GM12878 (cell line): Measurements from ENCODE around the gene NET1. TPM values are rescaled to one million over a fixed set of nuclear protein-coding genes. Genes with fewer than 3 reads are reported as not detected.

Experiments used
- ATF2 ChIP-seq: IDR thresholded peaks from 2 replicates; pipeline ENCODE4 v1.6.1; 2012; ENCODE audit warnings: low read length, inconsistent platforms
- BCL11A ChIP-seq: IDR thresholded peaks from 2 replicates; pipeline ENCODE4 v1.6.1; 2011; ENCODE audit warnings: low read depth, low read length
- BHLHE40 ChIP-seq, 2 experiments: fragments of 450-650 bp in 1 of 2; IDR thresholded peaks; 2 replicates each; pipeline ENCODE4 v1.6.1; 2011 to 2017; ENCODE audit warnings: low read depth in 2 of 2, borderline replicate concordance in 1 of 2, improper control_type of control experiment in 1 of 2, low read length in 1 of 2, mild to moderate bottlenecking in 1 of 2
- BMI1 ChIP-seq: fragments of 450-650 bp; IDR thresholded peaks from 2 replicates; pipeline ENCODE4 v1.6.1; 2016; ENCODE audit warnings: mild to moderate bottlenecking, moderate library complexity, borderline replicate concordance
- CBX3 ChIP-seq: fragments of 200-600 bp; sonication (generic); IDR thresholded peaks from 2 replicates; pipeline ENCODE4 v1.6.1; 2016; ENCODE audit warnings: low read depth, borderline replicate concordance
- CTCF ChIP-seq, 3 experiments: IDR thresholded peaks in 2 of 3; conservative IDR thresholded peaks in 1 of 3; 2 replicates each; pipeline ENCODE4 v1.5.1; 2011; ENCODE audit warnings: low read depth in 3 of 3, low read length in 3 of 3, mild to moderate bottlenecking in 3 of 3, control low read depth in 2 of 3, moderate library complexity in 2 of 3, inconsistent platforms in 1 of 3, mixed read lengths in 1 of 3; ENCODE audit not compliant: control insufficient read depth in 2 of 3, insufficient read depth in 1 of 3; ENCODE audit errors: extremely low read depth in 1 of 3
- ETV6 ChIP-seq, 2 experiments: fragments of 450-650 bp in 1 of 2; IDR thresholded peaks in 1 of 2; conservative IDR thresholded peaks in 1 of 2; 2 replicates each; pipeline ENCODE4 v1.6.1; 2014; ENCODE audit warnings: antibody characterized with exemption in 1 of 2, borderline replicate concordance in 1 of 2, low read depth in 1 of 2, mild to moderate bottlenecking in 1 of 2, moderate library complexity in 1 of 2
- FOS ChIP-seq: IDR thresholded peaks from 3 replicates; pipeline ENCODE4 v1.6.1; 2011; ENCODE audit warnings: borderline replicate concordance; ENCODE audit not compliant: insufficient read length; ENCODE audit errors: extremely low read depth
- HCFC1 ChIP-seq: fragments of 150-350 bp; IDR thresholded peaks from 2 replicates; pipeline ENCODE4 v1.6.1; 2014; ENCODE audit warnings: low read length
- HDAC2 ChIP-seq: fragments of 200-600 bp; sonication (generic); IDR thresholded peaks from 2 replicates; pipeline ENCODE4 v1.6.1; 2017
- HDAC6 ChIP-seq: fragments of 200-600 bp; sonication (generic); IDR thresholded peaks from one replicate; pipeline ENCODE4 v1.8.0; 2017; ENCODE audit warnings: antibody characterized with exemption; ENCODE audit not compliant: unreplicated experiment
- IKZF1 ChIP-seq: fragments of 450-650 bp; conservative IDR thresholded peaks from 2 replicates; pipeline ENCODE4 v1.6.1; 2017; ENCODE audit warnings: antibody characterized with exemption, mild to moderate bottlenecking
- LARP7 ChIP-seq: fragments of 450-650 bp; IDR thresholded peaks from 2 replicates; pipeline ENCODE4 v1.6.1; 2017; ENCODE audit warnings: mild to moderate bottlenecking
- MYB ChIP-seq: fragments of 150-350 bp; IDR thresholded peaks from 2 replicates; pipeline ENCODE4 v1.6.1; 2014; ENCODE audit warnings: mild to moderate bottlenecking, low read depth, low read length, borderline replicate concordance
- NFXL1 ChIP-seq: fragments of 450-650 bp; IDR thresholded peaks from 2 replicates; pipeline ENCODE4 v1.6.1; 2017; ENCODE audit warnings: antibody characterized with exemption, mild to moderate bottlenecking, borderline replicate concordance
- NFYB ChIP-seq: IDR thresholded peaks from 2 replicates; pipeline ENCODE4 v1.6.1; 2011; ENCODE audit warnings: low read depth, mild to moderate bottlenecking, low read length, improper control_type of control experiment, moderate library complexity; ENCODE audit not compliant: insufficient read depth
- NR2F1 ChIP-seq: fragments of 450-650 bp; conservative IDR thresholded peaks from 2 replicates; pipeline ENCODE4 v1.6.1; 2017; ENCODE audit warnings: mild to moderate bottlenecking
- RFX5 ChIP-seq: IDR thresholded peaks from 2 replicates; pipeline ENCODE4 v1.6.1; 2011; ENCODE audit warnings: low read depth, low read length, improper control_type of control experiment
- SIN3A ChIP-seq: IDR thresholded peaks from 2 replicates; pipeline ENCODE4 v1.6.1; 2012; ENCODE audit warnings: low read depth, low read length, improper control_type of control experiment
- SMARCA5 ChIP-seq: fragments of 450-650 bp; IDR thresholded peaks from 2 replicates; pipeline ENCODE4 v1.6.1; 2017; ENCODE audit warnings: mild to moderate bottlenecking
- STAT3 ChIP-seq: IDR thresholded peaks from 2 replicates; pipeline ENCODE4 v1.6.1; 2011; ENCODE audit warnings: low read depth, low read length, improper control_type of control experiment
- TAF1 ChIP-seq: IDR thresholded peaks from 2 replicates; pipeline ENCODE4 v1.6.1; 2011; ENCODE audit warnings: mild to moderate bottlenecking, low read depth, low read length, borderline replicate concordance
- WRNIP1 ChIP-seq: IDR thresholded peaks from 2 replicates; pipeline ENCODE4 v1.6.1; 2011; ENCODE audit warnings: low read depth, low read length, improper control_type of control experiment, borderline replicate concordance
- ZBTB11 ChIP-seq: fragments of 450-650 bp; formaldehyde crosslinking; IDR thresholded peaks from 2 replicates; pipeline ENCODE4 v1.5.0; 2022; ENCODE audit warnings: mild to moderate bottlenecking, missing genetic modification characterization
- ZNF207 ChIP-seq: fragments of 450-650 bp; IDR thresholded peaks from 2 replicates; pipeline ENCODE4 v1.6.1; 2014; ENCODE audit warnings: antibody characterized with exemption, mild to moderate bottlenecking, borderline replicate concordance
- ZNF24 ChIP-seq: fragments of 450-650 bp; IDR thresholded peaks from 2 replicates; pipeline ENCODE4 v1.6.1; 2017; ENCODE audit warnings: antibody characterized with exemption, mild to moderate bottlenecking
- ZNF622 ChIP-seq: fragments of 450-650 bp; IDR thresholded peaks from 2 replicates; pipeline ENCODE4 v1.6.1; 2017; ENCODE audit warnings: mild to moderate bottlenecking, inconsistent platforms
- polyA plus RNA-seq, 11 experiments: library from polyadenylated mRNA; depleted of rRNA in 4 of 11; unstranded in 6 of 11; stranded (reverse) in 5 of 11; fragments of >200 nt; fragmentation: Nextera tagmentation in 4 of 11; fragmentation: Illumina TruSeq in 1 of 11; extraction: Ambion mirVana in 4 of 11; extraction: Trizol in 1 of 11; gene quantifications; 1 replicate in 1 of 11; 2 replicates in 10 of 11; pipeline versions ENCODE4 v1.2.1 to v1.2.3, GENCODE V29; 2011 to 2016; ENCODE audit warnings: inconsistent platforms in 2 of 11, missing spikeins in 2 of 11, low read depth in 1 of 11
- total RNA-seq, 4 experiments: library from RNA; depleted of rRNA in 3 of 4; stranded (reverse); fragments of >200 nt in 3 of 4; fragmentation: Illumina TruSeq in 1 of 4; extraction: Trizol in 1 of 4; gene quantifications; 2 replicates each; pipeline versions ENCODE4 v1.2.1 to v1.2.3, GENCODE V29; 2013 to 2021

The NET1 gene
- total and polyA plus RNA-seq, 10 of the 15 experiments (the other 5 are each of a cell fraction or from before 2014, with no cell fraction given), result 6.5 to 22.7 (median 18.4) TPM

GRCh38 chr10:5443429-5443828 lies 31.1 kb downstream of the NET1 start (continued):
- TF ChIP-seq ZBTB11 (CRISPR knock-in tag) (no peak), TAF1 (no peak), MYB (no peak), ETV6 (conservative IDR thresholded peaks at IDR 0.05 in 1 of 2, IDR thresholded peaks at IDR 0.05 in 1 of 2; ENCODE audit: borderline replicate concordance in 1 of 2, low read depth in 1 of 2) (peak in 1 of 2 experiments; percentile 38; a peak in 1 of 4 replicates), CBX3 (no peak), BCL11A (peak; percentile 67; the same call in 1 of the 2 replicates), CTCF (IDR thresholded peaks at IDR 0.05 in 2 of 3, conservative IDR thresholded peaks at IDR 0.05 in 1 of 3; ENCODE audit: control insufficient read depth in 2 of 3, extremely low read depth in 1 of 3, insufficient read depth in 1 of 3, low read depth in 3 of 3, low read length in 3 of 3) (no peak), ZNF24 (no peak), FOS (no peak), ZNF207 (no peak), STAT3 (no peak), HDAC2 (no peak), RFX5 (no peak), ZNF622 (no peak), WRNIP1 (no peak), IKZF1 (peak; percentile 55), SMARCA5 (no peak), NR2F1 (0 out of 2 replicates have a peak, but pooled peaks have one; percentile 29), SIN3A (no peak), NFXL1 (no peak), HCFC1 (no peak), NFYB (no peak), LARP7 (no peak), HDAC6 (no peak), ATF2 (peak; percentile 91), BHLHE40 (IDR thresholded peaks at IDR 0.05; ENCODE audit: borderline replicate concordance in 1 of 2, low read depth in 2 of 2, low read length in 1 of 2) (no peak), BMI1 (no peak)
